Coronary artery (tissue), 2 donors: ENCODE measurements around the gene PLB1.

ENCODE experiments used
- DNase-seq: peaks from one replicate; pipeline ENCODE4 v3.0.0-alpha.2; 2017; ENCODE audit warnings: low spot score
- H3K27ac ChIP-seq, 2 donors: fragments of 200-600 bp; sonication (generic); one replicate each; pipeline ENCODE4 v1.5.1; 2016 to 2019
- H3K4me3 ChIP-seq: fragments of 200-600 bp; sonication (generic); 2 replicates; pipeline ENCODE4 v1.5.1; 2016; ENCODE audit warnings: mild to moderate bottlenecking, moderate library complexity
- CTCF ChIP-seq: fragments of 200-600 bp; sonication (generic); IDR thresholded peaks from one replicate; pipeline ENCODE4 v1.5.1; 2019; ENCODE audit warnings: antibody characterized with exemption

PLB1 gene

GRCh38 chr2:28648671-28649395, 153.0 kb downstream of the PLB1 start:
- H3K27ac ChIP-seq = peak overlapping the region; percentile 74 to 83
- no peak overlapping the region for H3K4me3 ChIP-seq
- DNase-seq = no peak
- TF ChIP-seq CTCF = no peak

GRCh38 chr2:28649481-28650265, 153.8 kb downstream of the PLB1 start:
- TF ChIP-seq CTCF = no peak
- peak; percentile 72 for DNase-seq
- peak overlapping the region; percentile 74 to 83 for H3K27ac ChIP-seq
- H3K4me3 ChIP-seq = no peak overlapping the region

- no peak for TF ChIP-seq CTCF
- H3K27ac ChIP-seq = peak overlapping the region; percentile 3 to 83
- H3K4me3 ChIP-seq = no peak overlapping the region
- DNase-seq = no peak
Observed at GRCh38 chr2:28650266-28650584, 154.4 kb downstream of the PLB1 start.

- H3K4me3 ChIP-seq = no peak overlapping the region
- DNase-seq = no peak
- H3K27ac ChIP-seq = no peak overlapping the region
- no peak for TF ChIP-seq CTCF
Observed at GRCh38 chr2:28652217-28652616, 156.4 kb downstream of the PLB1 start.

GRCh38 chr2:28653892-28654662, 158.2 kb downstream of the PLB1 start:
- H3K4me3 ChIP-seq = no peak overlapping the region
- DNase-seq = no peak
- TF ChIP-seq CTCF = no peak
- no peak overlapping the region for H3K27ac ChIP-seq

GRCh38 chr2:28654663-28655320, 158.9 kb downstream of the PLB1 start:
- no peak for DNase-seq
- peak overlapping the region in 1 of 2 donors; percentile 21 for H3K27ac ChIP-seq
- no peak overlapping the region for H3K4me3 ChIP-seq
- TF ChIP-seq CTCF = no peak
